Measurements from ENCODE around the gene SLC31A1.
"Not testable (repeated sequence)": the region's sequence is repeated elsewhere in the genome, so short reads cannot be mapped to it uniquely, and the experiment has no call there.

Gene SLC31A1

GRCh38 chr9:113245894-113246293 is 24.6 kb downstream of the SLC31A1 start:
- TF ChIP-seq CTCF (IDR thresholded peaks at IDR 0.05; ENCODE audit: borderline replicate concordance, insufficient read depth, low read depth, low read length), result no peak
- no peak overlapping the region for H3K4me3 ChIP-seq (ENCODE audit: low read depth, low read length)

DNA sequence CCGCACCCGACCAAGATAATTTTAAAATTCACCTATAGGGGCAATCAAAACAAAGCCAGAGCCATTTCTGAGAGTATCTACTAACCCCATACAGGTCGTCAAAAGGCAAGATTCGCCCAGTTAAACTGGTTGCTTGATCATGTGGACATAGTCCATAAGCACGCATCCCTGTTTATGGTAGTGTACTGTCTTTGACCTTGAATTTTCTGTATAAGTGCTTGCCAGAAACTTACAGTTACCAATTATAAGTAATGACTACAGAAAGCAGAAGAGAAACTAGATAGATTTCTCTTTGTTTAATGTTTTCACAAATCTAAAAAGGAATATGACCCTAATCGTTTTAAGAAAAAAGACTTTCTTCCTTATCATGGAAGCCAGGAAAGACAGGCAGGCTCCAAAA is 25.6 kb downstream of the SLC31A1 start:
- H3K4me3 ChIP-seq (ENCODE audit: low read depth, low read length), result no peak overlapping the region
- TF ChIP-seq CTCF (IDR thresholded peaks at IDR 0.05; ENCODE audit: borderline replicate concordance, insufficient read depth, low read depth, low read length), result no peak

GRCh38 chr9:113247640-113248039 is 26.3 kb downstream of the SLC31A1 start:
- no peak for TF ChIP-seq CTCF (IDR thresholded peaks at IDR 0.05; ENCODE audit: borderline replicate concordance, insufficient read depth, low read depth, low read length)
- H3K4me3 ChIP-seq (ENCODE audit: low read depth, low read length), result no peak overlapping the region

GRCh38 chr9:113249661-113250060 is 28.3 kb downstream of the SLC31A1 start:
- not testable (repeated sequence) for H3K4me3 ChIP-seq (ENCODE audit: low read depth, low read length)

- no peak for TF ChIP-seq CTCF (IDR thresholded peaks at IDR 0.05; ENCODE audit: borderline replicate concordance, insufficient read depth, low read depth, low read length)
- no peak overlapping the region for H3K4me3 ChIP-seq (ENCODE audit: low read depth, low read length)
These were observed 29.5 kb downstream of the SLC31A1 start for GRCh38 chr9:113250807-113251206.

DNA sequence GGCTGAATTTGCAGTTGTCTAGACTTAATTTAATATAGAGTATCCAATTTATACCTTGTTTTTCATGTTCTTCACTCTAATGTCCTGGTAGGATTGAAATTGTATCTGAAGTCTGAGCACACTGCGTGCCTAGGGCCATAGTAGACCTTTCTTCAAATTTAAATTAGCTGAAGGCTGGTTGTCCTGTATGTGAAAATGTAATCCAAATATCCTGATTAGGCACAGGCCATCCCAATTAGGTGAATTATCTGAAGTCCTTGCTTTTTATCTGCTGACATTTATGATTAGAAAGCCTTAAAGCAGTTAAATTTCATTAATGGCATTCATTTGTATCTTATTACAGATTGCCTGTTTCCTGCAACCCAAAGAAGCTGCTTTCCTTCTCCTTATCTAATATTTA is 33.6 kb downstream of the SLC31A1 start:
- no peak for TF ChIP-seq CTCF (IDR thresholded peaks at IDR 0.05; ENCODE audit: borderline replicate concordance, insufficient read depth, low read depth, low read length)
- no peak overlapping the region for H3K4me3 ChIP-seq (ENCODE audit: low read depth, low read length)

GRCh38 chr9:113255438-113255837 is 34.1 kb downstream of the SLC31A1 start:
- no peak for TF ChIP-seq CTCF (IDR thresholded peaks at IDR 0.05; ENCODE audit: borderline replicate concordance, insufficient read depth, low read depth, low read length)
- H3K4me3 ChIP-seq (ENCODE audit: low read depth, low read length), result no peak overlapping the region

- no peak for TF ChIP-seq CTCF (IDR thresholded peaks at IDR 0.05; ENCODE audit: borderline replicate concordance, insufficient read depth, low read depth, low read length)
- no peak overlapping the region for H3K4me3 ChIP-seq (ENCODE audit: low read depth, low read length)
These were observed 36.5 kb downstream of the SLC31A1 start for GRCh38 chr9:113257863-113258262.

Measured in GM12875 (cell line).